ENCODE results near the gene SEC22C.

DNA sequence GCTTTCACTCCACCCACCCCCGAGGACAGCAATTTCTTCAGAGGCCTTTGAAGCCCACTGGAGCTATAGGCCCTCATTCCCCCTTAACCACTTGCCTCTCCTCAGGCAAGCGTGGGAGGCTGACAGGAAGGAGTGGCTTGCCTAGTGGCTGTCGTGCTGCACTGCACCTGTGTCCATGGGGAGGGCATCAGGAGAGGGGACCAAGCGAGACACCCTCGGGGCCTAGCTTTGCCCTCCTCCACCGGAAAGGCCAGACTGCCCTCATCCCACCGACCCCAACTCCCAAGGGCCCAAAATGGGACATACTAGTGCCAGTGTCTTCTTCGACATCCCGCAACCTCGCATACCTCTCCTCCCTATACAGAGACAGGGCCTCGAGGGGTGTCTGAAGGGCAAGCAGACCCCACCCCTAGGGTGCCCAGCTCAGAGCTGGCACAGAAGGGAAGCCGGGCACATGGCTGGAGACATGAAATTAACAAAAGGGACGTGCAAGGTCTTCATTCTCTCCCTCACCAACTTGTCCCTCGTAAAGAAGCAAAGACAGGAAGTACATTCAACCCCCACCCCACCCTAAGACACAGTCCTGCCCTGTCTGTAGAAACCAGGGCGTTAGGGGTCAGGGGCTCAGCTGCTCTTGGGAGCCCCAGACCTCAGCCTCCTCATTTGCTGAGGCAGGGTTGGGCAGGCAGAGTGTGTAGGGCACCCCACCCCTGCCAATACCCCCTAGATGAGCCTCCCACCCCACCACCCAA is 55.0 kb downstream of the SEC22C start:
- TF ChIP-seq, protein P1, sequence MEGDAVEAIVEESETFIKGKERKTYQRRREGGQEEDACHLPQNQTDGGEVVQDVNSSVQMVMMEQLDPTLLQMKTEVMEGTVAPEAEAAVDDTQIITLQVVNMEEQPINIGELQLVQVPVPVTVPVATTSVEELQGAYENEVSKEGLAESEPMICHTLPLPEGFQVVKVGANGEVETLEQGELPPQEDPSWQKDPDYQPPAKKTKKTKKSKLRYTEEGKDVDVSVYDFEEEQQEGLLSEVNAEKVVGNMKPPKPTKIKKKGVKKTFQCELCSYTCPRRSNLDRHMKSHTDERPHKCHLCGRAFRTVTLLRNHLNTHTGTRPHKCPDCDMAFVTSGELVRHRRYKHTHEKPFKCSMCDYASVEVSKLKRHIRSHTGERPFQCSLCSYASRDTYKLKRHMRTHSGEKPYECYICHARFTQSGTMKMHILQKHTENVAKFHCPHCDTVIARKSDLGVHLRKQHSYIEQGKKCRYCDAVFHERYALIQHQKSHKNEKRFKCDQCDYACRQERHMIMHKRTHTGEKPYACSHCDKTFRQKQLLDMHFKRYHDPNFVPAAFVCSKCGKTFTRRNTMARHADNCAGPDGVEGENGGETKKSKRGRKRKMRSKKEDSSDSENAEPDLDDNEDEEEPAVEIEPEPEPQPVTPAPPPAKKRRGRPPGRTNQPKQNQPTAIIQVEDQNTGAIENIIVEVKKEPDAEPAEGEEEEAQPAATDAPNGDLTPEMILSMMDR (IDR thresholded peaks at IDR 0.05): peak in 2 of 6 experiments; percentile 18 to 31
- TF ChIP-seq EP300 (IDR thresholded peaks at IDR 0.05): no peak
- TF ChIP-seq POLR2A (IDR thresholded peaks at IDR 0.05): no peak
